ENCODE results near the gene TRAK1.
"Not testable (repeated sequence)": the region's sequence is repeated elsewhere in the genome, so short reads cannot be mapped to it uniquely, and the experiment has no call there.

- TF ChIP-seq POLR2AphosphoS5 (IDR thresholded peaks at IDR 0.05; ENCODE audit: low read depth, low read length); POLR2A (IDR thresholded peaks at IDR 0.05; ENCODE audit: low read depth, low read length); TAF1 (IDR thresholded peaks at IDR 0.05; ENCODE audit: low read depth, low read length); PAX5 (IDR thresholded peaks at IDR 0.05; ENCODE audit: insufficient read depth, low read length, severe bottlenecking); POU2F2 (IDR thresholded peaks at IDR 0.05; ENCODE audit: low read depth, low read length): not testable (repeated sequence)
These were observed 42.6 kb upstream of the TRAK1 start for GRCh38 chr3:42048526-42048925.

Measured in GM12891 (cell line).